ENCODE data around the gene COL6A2. TPM values are rescaled to one million over a fixed set of nuclear protein-coding genes. Genes with fewer than 3 reads are reported as not detected.

Gene COL6A2
- total and polyA plus RNA-seq, 10 of the 15 experiments (the other 5 are each of a cell fraction or from before 2014, with no cell fraction given): 0.16 to 1.3 (median 0.34) TPM; not detected in 7

DNA sequence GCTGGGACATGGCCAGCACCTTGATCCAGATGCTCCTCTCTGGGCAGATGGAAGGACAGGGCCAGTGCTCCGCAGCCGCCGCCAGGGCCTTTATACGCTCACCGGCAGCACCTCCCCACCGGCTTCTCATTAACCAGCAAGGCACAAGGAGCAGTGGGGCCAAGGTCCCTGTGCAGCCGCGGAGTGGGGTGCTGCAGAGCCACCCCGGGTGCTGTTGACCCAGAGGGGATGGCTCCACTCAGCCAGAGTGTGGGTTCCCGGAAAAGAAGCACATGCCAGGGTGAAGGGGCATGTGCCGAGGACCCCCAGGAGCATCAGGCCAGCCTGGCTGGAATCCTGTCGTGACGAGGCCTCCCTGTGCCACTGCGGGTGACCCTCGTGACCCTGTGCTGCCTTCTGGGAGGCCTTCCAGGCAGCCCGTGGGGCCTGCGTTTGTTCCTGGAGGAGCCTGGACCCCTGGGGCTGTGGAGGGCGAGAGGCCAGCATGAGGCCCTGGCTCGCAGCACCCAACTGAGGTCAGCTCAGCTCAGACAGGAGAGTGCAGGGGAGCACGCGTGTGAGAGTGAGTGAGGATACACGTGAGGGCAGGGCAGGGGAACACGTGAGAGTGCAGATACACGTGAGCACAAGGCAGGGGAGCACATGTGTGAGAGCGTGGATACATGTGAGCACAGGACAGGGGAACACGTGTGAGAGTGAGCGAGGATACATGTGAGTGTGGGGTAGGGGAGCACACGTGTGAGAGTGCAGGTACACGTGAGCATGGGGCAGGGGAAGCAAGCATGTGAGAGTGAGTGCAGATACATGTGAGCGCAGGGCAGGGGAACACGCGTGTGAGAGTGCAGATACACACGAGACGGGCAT is 57.8 kb downstream of the COL6A2 start, which contains the start of gene FTCD (continued):
- TF ChIP-seq, protein P1, sequence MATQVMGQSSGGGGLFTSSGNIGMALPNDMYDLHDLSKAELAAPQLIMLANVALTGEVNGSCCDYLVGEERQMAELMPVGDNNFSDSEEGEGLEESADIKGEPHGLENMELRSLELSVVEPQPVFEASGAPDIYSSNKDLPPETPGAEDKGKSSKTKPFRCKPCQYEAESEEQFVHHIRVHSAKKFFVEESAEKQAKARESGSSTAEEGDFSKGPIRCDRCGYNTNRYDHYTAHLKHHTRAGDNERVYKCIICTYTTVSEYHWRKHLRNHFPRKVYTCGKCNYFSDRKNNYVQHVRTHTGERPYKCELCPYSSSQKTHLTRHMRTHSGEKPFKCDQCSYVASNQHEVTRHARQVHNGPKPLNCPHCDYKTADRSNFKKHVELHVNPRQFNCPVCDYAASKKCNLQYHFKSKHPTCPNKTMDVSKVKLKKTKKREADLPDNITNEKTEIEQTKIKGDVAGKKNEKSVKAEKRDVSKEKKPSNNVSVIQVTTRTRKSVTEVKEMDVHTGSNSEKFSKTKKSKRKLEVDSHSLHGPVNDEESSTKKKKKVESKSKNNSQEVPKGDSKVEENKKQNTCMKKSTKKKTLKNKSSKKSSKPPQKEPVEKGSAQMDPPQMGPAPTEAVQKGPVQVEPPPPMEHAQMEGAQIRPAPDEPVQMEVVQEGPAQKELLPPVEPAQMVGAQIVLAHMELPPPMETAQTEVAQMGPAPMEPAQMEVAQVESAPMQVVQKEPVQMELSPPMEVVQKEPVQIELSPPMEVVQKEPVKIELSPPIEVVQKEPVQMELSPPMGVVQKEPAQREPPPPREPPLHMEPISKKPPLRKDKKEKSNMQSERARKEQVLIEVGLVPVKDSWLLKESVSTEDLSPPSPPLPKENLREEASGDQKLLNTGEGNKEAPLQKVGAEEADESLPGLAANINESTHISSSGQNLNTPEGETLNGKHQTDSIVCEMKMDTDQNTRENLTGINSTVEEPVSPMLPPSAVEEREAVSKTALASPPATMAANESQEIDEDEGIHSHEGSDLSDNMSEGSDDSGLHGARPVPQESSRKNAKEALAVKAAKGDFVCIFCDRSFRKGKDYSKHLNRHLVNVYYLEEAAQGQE (IDR thresholded peaks at IDR 0.05; ENCODE audit: low read depth, low read length): no peak
- no peak for TF ChIP-seq IRF4 (IDR thresholded peaks at IDR 0.05; ENCODE audit: low read depth, low read length)

DNA sequence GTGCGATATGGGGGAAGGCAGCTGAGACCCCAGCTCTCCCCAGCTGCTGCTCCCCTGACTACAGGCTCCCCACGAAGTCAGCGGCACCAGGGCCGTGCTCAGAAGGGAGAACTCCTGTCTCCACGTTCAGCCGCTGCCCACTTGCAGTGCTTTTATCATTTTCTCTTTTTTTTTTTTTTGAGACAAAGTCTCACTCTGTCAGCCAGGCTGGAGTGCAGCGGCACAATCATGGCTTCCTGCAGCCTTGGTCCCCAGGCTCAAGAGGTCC is 58.4 kb downstream of the COL6A2 start:
- H3K79me2 ChIP-seq (ENCODE audit: control insufficient read depth, insufficient read depth, low read length): no peaks in the 10 kb centered on the region
- no peaks in the 10 kb centered on the region for H3K27me3 ChIP-seq (replicated peaks in 1 of 2; ENCODE audit: control insufficient read depth in 2 of 2, insufficient read depth in 2 of 2, low read length in 1 of 2)
- H3K9me3 ChIP-seq (replicated peaks; ENCODE audit: control insufficient read depth, insufficient read depth, low read length): no peaks in the 10 kb centered on the region; the same call in 2 of the 3 replicates
- CTCF ChIA-PET: no interaction called here
- no peaks in the 10 kb centered on the region for H4K20me1 ChIP-seq (ENCODE audit: control insufficient read depth, insufficient read depth)
- intact Hi-C loops (cut with micrococcal nuclease; ENCODE audit: unreplicated experiment): no loop called here
- no peak overlapping the region for H3K9ac ChIP-seq (ENCODE audit: control insufficient read depth, insufficient read depth, low read length)
- DNase-seq (ENCODE audit: low read depth, low spot score): no peak
- in situ Hi-C loops (cut with MboI): no loop called here
- WGBS (ENCODE audit: insufficient coverage, insufficient replicate concordance, low lambda C conversion rate, missing lambda C conversion rate): 77% methylated on average over 7 of the region's 7 CpGs
- RAD21 ChIA-PET (ENCODE audit: unreplicated experiment): no interaction called here
- TF ChIP-seq KAT2A (conservative IDR thresholded peaks at IDR 0.05; ENCODE audit: control insufficient read depth, low read depth, low read length) (no peak), ZNF207 (IDR thresholded peaks at IDR 0.05; ENCODE audit: borderline replicate concordance) (no peak), BHLHE40 (IDR thresholded peaks at IDR 0.05; ENCODE audit: borderline replicate concordance in 1 of 2, low read depth in 2 of 2, low read length in 1 of 2) (no peak), RB1 (IDR thresholded peaks at IDR 0.05; ENCODE audit: borderline replicate concordance) (no peak), GABPA (IDR thresholded peaks at IDR 0.05; ENCODE audit: low read depth) (no peak), SP1 (IDR thresholded peaks at IDR 0.05; ENCODE audit: low read depth, low read length) (no peak), TAF1 (IDR thresholded peaks at IDR 0.05; ENCODE audit: borderline replicate concordance, low read depth, low read length) (no peak), TBL1XR1 (IDR thresholded peaks at IDR 0.05; ENCODE audit: low read depth, low read length) (no peak), ASH2L (IDR thresholded peaks at IDR 0.05; ENCODE audit: borderline replicate concordance, low read depth) (no peak), NR2F1 (conservative IDR thresholded peaks at IDR 0.05) (no peak), RBBP5 (conservative IDR thresholded peaks at IDR 0.05) (no peak), TARDBP (IDR thresholded peaks at IDR 0.05; ENCODE audit: borderline replicate concordance) (no peak), POLR2A (IDR thresholded peaks at IDR 0.05; ENCODE audit: low read depth, low read length) (no peak), SREBF2 (IDR thresholded peaks at IDR 0.05; ENCODE audit: low read length) (no peak)
- TF ChIP-seq, protein P2, sequence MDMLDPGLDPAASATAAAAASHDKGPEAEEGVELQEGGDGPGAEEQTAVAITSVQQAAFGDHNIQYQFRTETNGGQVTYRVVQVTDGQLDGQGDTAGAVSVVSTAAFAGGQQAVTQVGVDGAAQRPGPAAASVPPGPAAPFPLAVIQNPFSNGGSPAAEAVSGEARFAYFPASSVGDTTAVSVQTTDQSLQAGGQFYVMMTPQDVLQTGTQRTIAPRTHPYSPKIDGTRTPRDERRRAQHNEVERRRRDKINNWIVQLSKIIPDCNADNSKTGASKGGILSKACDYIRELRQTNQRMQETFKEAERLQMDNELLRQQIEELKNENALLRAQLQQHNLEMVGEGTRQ (IDR thresholded peaks at IDR 0.05; ENCODE audit: borderline replicate concordance, low read depth, low read length): no peak
- H3K36me3 ChIP-seq (ENCODE audit: control insufficient read depth in 2 of 2, insufficient read depth in 2 of 2, low read length in 1 of 2): no peaks in the 10 kb centered on the region
- no peak overlapping the region for H2AFZ ChIP-seq (ENCODE audit: control insufficient read depth, low read depth, low read length)
- H3K4me2 ChIP-seq (ENCODE audit: control insufficient read depth, insufficient read depth): no peak overlapping the region
- BruUV-seq (replicated peaks): no TSS peak
- no peak overlapping the region for H3K4me3 ChIP-seq
- H3K4me1 ChIP-seq (ENCODE audit: control insufficient read depth, insufficient read depth, low read length): no peaks in the 10 kb centered on the region
- POLR2A ChIA-PET: no interaction called here
- SMC1A ChIA-PET (ENCODE audit: uncharacterized antibody, unreplicated experiment): no interaction called here
- no peak for ATAC-seq
- H3K27ac ChIP-seq (ENCODE audit: control insufficient read depth, insufficient read depth): no peak overlapping the region
- FAIRE-seq: no peak
